ENCODE data around the gene COA3.
A peak's percentile ranks its signal among the peaks of the same experiment; 100 is the strongest.
"Not testable (repeated sequence)": the region's sequence is repeated elsewhere in the genome, so short reads cannot be mapped to it uniquely, and the experiment has no call there.

COA3 gene

GRCh38 chr17:42780851-42781638, 17.5 kb downstream of the COA3 start:
- DNase-seq, result no peak

GRCh38 chr17:42779936-42780850, 18.3 kb downstream of the COA3 start, which contains the start of gene WNK4:
TSS of gene WNK4 (plus strand) at chr17:42780610. CDS start at chr17:42780699, 89 bp downstream.
- peak in 1 of 2 experiments; percentile 35 for DNase-seq

- DNase-seq, result no peak
Observed at GRCh38 chr17:42779304-42779935, 19.1 kb downstream of the COA3 start.

- no peak for DNase-seq
Observed at GRCh38 chr17:42778570-42778969, 19.9 kb downstream of the COA3 start.

- no peak for DNase-seq
Observed at GRCh38 chr17:42775534-42776098, 22.9 kb downstream of the COA3 start.

GRCh38 chr17:42774066-42774745, 24.3 kb downstream of the COA3 start:
- DNase-seq, result no peak

- peak; percentile 66 to 83 for DNase-seq
Observed at GRCh38 chr17:42773290-42774035, 25.0 kb downstream of the COA3 start, which contains the start of gene VPS25. TSS of gene VPS25 (plus strand) at chr17:42773449. CDS start at chr17:42773476, 27 bp downstream.

GRCh38 chr17:42772945-42773289, 25.6 kb downstream of the COA3 start:
- DNase-seq, result no peak

GRCh38 chr17:42769964-42770363, 28.5 kb downstream of the COA3 start:
- DNase-seq, result not testable (repeated sequence)

- not testable (repeated sequence) for DNase-seq
Observed at GRCh38 chr17:42768006-42768405, 30.5 kb downstream of the COA3 start.

- DNase-seq, result no peak
Observed at GRCh38 chr17:42767512-42767911, 31.0 kb downstream of the COA3 start.

- DNase-seq, result no peak
Observed at GRCh38 chr17:42766124-42766523, 32.4 kb downstream of the COA3 start.

- no peak for DNase-seq
Observed at GRCh38 chr17:42761638-42762037, 36.9 kb downstream of the COA3 start.

GRCh38 chr17:42760652-42761581, 37.6 kb downstream of the COA3 start, which contains the start of gene RAMP2:
TSS of gene RAMP2 (plus strand) at chr17:42761227. CDS start at chr17:42761262, 35 bp downstream.
- DNase-seq, result peak; percentile 17 to 63

GRCh38 chr17:42759982-42760651, 38.4 kb downstream of the COA3 start:
- no peak for DNase-seq

GRCh38 chr17:42754782-42755181, 43.7 kb downstream of the COA3 start:
- DNase-seq, result no peak

- DNase-seq, result no peak
Observed at GRCh38 chr17:42751628-42752027, 46.9 kb downstream of the COA3 start.

GRCh38 chr17:42750739-42751344, 47.7 kb downstream of the COA3 start:
- DNase-seq, result no peak

Measured in NCI-H526 (cell line).